ENCODE data around the gene CYP2D6.
"Not testable (repeated sequence)": the region's sequence is repeated elsewhere in the genome, so short reads cannot be mapped to it uniquely, and the experiment has no call there.

Gene CYP2D6

GRCh38 chr22:42130639-42131431 lies at the start of gene CYP2D6:
TSS of gene CYP2D6 (minus strand) at chr22:42130810. CDS start at chr22:42130791, 19 bp downstream.
- DNase-seq = not testable (repeated sequence)

GRCh38 chr22:42179616-42180015 lies 49.0 kb upstream of the CYP2D6 start:
- no peak for DNase-seq

- DNase-seq = no peak
Measured at GRCh38 chr22:42178910-42179519, 48.4 kb upstream of the CYP2D6 start.

- no peak for DNase-seq
Measured at GRCh38 chr22:42177891-42178336, 47.3 kb upstream of the CYP2D6 start.

GRCh38 chr22:42176255-42176915 lies 45.8 kb upstream of the CYP2D6 start:
- no peak for DNase-seq

GRCh38 chr22:42174062-42174461 lies 43.5 kb upstream of the CYP2D6 start:
- DNase-seq = no peak

- DNase-seq = no peak
Measured at GRCh38 chr22:42173183-42173926, 42.7 kb upstream of the CYP2D6 start.

- DNase-seq = no peak
Measured at GRCh38 chr22:42172773-42173172, 42.2 kb upstream of the CYP2D6 start.

GRCh38 chr22:42171946-42172719 lies 41.5 kb upstream of the CYP2D6 start:
- no peak for DNase-seq

- no peak for DNase-seq
Measured at GRCh38 chr22:42171417-42171816, 40.8 kb upstream of the CYP2D6 start.

GRCh38 chr22:42170946-42171345 lies 40.3 kb upstream of the CYP2D6 start:
- no peak for DNase-seq

GRCh38 chr22:42169055-42169469 lies 38.5 kb upstream of the CYP2D6 start:
- DNase-seq = no peak

- DNase-seq = no peak
Measured at GRCh38 chr22:42168476-42168875, 37.9 kb upstream of the CYP2D6 start.

- no peak for DNase-seq
Measured at GRCh38 chr22:42167066-42167465, 36.5 kb upstream of the CYP2D6 start.

- DNase-seq = no peak
Measured at GRCh38 chr22:42164901-42165300, 34.3 kb upstream of the CYP2D6 start.

GRCh38 chr22:42163515-42163914 lies 32.9 kb upstream of the CYP2D6 start:
- no peak for DNase-seq

GRCh38 chr22:42162728-42163489 lies 32.3 kb upstream of the CYP2D6 start:
- no peak for DNase-seq

- no peak for DNase-seq
Measured at GRCh38 chr22:42160830-42161696, 30.5 kb upstream of the CYP2D6 start.

- no peak for DNase-seq
Measured at GRCh38 chr22:42160251-42160650, 29.6 kb upstream of the CYP2D6 start.

GRCh38 chr22:42158456-42159132 lies 28.0 kb upstream of the CYP2D6 start:
- no peak for DNase-seq

All from NCI-H1436 treated with DMSO at 0.1 percent for 48 hours (cell line).